AG04450 (cell line): ENCODE measurements around the gene TMTC1. TPM values are rescaled to one million over a fixed set of nuclear protein-coding genes. Genes with fewer than 3 reads are reported as not detected.

Experiments
- CTCF ChIA-PET: fragments of 300-600, 350-600 bp; formaldehyde crosslinking; extraction: SDS; loops from one replicate; lab custom pipeline; 2022; ENCODE audit warnings: antibody characterized with exemption, inconsistent platforms; lab: Charles Lee
- POLR2A ChIA-PET: fragments of 350-600 bp; formaldehyde crosslinking; extraction: SDS; loops from one replicate; lab custom pipeline; 2021; ENCODE audit warnings: antibody characterized with exemption, inconsistent platforms; lab: Yijun Ruan, JAX
- DNase-seq: peaks from one replicate; pipeline ENCODE4 v3.0.0-alpha.2; 2011; ENCODE audit warnings: low read depth, low spot score
- H3K27ac ChIP-seq: one replicate; pipeline ENCODE4 v1.5.1; 2012; ENCODE audit warnings: low read depth, low read length, control low read depth
- H3K27me3 ChIP-seq: one replicate; pipeline ENCODE4 v1.6.0; 2012; ENCODE audit warnings: low read length; ENCODE audit not compliant: control insufficient read depth, insufficient read depth
- H3K4me3 ChIP-seq: 2 replicates; pipeline ENCODE4 v1.5.1; 2011; ENCODE audit warnings: mild to moderate bottlenecking, low read depth, low read length, control low read depth
- H3K9me3 ChIP-seq: 2 replicates; pipeline ENCODE4 v1.5.1; 2012; ENCODE audit warnings: low read length; ENCODE audit not compliant: control insufficient read depth, insufficient read depth
- CTCF ChIP-seq: IDR thresholded peaks from 2 replicates; pipeline ENCODE4 v1.5.1; 2011; ENCODE audit warnings: low read depth, low read length, control low read depth, inconsistent platforms
- polyA plus RNA-seq: library from polyadenylated mRNA; depleted of rRNA; stranded (reverse); fragments of >200 nt; gene quantifications from 2 replicates; pipeline ENCODE4 v1.2.3, GENCODE V29; 2011

The TMTC1 gene
- polyA plus RNA-seq, 1 experiment, result 66.8 TPM

- POLR2A ChIA-PET, result no interaction called here
- H3K27ac ChIP-seq, result no peak overlapping the region
- no peak for TF ChIP-seq CTCF
- H3K4me3 ChIP-seq, result no peak overlapping the region
- CTCF ChIA-PET, result interaction anchor here (1.0 kb wide), 1 partner anchor 16 kb away, joined by 3 read pairs; no protein-coding TSS in a partner anchor
- no peak for DNase-seq
- no peaks in the 10 kb centered on the region for H3K27me3 ChIP-seq
- no peaks in the 10 kb centered on the region for H3K9me3 ChIP-seq
Observed at GRCh38 chr12:29569132-29569757, 214.5 kb downstream of the TMTC1 start.

GRCh38 chr12:29566441-29566840 lies 217.3 kb downstream of the TMTC1 start:
- no peaks in the 10 kb centered on the region for H3K9me3 ChIP-seq
- CTCF ChIA-PET, result no interaction called here
- no peak for TF ChIP-seq CTCF
- no peak overlapping the region for H3K27ac ChIP-seq
- POLR2A ChIA-PET, result no interaction called here
- H3K27me3 ChIP-seq, result no peaks in the 10 kb centered on the region
- no peak overlapping the region for H3K4me3 ChIP-seq
- no peak for DNase-seq

GRCh38 chr12:29565727-29566126 lies 218.0 kb downstream of the TMTC1 start:
- H3K27me3 ChIP-seq, result no peaks in the 10 kb centered on the region
- no peak for DNase-seq
- no peaks in the 10 kb centered on the region for H3K9me3 ChIP-seq
- ChIA-PET CTCF (no interaction called here), POLR2A (no interaction called here)
- no peak overlapping the region for H3K27ac ChIP-seq
- TF ChIP-seq CTCF, result no peak
- no peak overlapping the region for H3K4me3 ChIP-seq

GRCh38 chr12:29564925-29565324 lies 218.8 kb downstream of the TMTC1 start:
- H3K27ac ChIP-seq, result no peak overlapping the region
- TF ChIP-seq CTCF, result no peak
- H3K27me3 ChIP-seq, result no peaks in the 10 kb centered on the region
- no peak for DNase-seq
- CTCF ChIA-PET, result no interaction called here
- no peak overlapping the region for H3K4me3 ChIP-seq
- H3K9me3 ChIP-seq, result no peaks in the 10 kb centered on the region
- POLR2A ChIA-PET, result no interaction called here

GRCh38 chr12:29563636-29564035 lies 220.1 kb downstream of the TMTC1 start:
- H3K4me3 ChIP-seq, result no peak overlapping the region
- no peaks in the 10 kb centered on the region for H3K27me3 ChIP-seq
- no peak overlapping the region for H3K27ac ChIP-seq
- ChIA-PET POLR2A (no interaction called here), CTCF (no interaction called here)
- no peaks in the 10 kb centered on the region for H3K9me3 ChIP-seq
- DNase-seq, result no peak
- no peak for TF ChIP-seq CTCF
